Aorta (tissue), 5 donors: ENCODE results near the gene CLDN9. TPM values are rescaled to one million over a fixed set of nuclear protein-coding genes. Genes with fewer than 3 reads are reported as not detected.

Experiments
- ATAC-seq: fragments of 200-7000 bp; cut with Tn5 transposase; one replicate; pipeline ENCODE4 v1.9.1; 2022; ENCODE audit warnings: moderate library complexity; ENCODE audit not compliant: low FRiP score
- DNase-seq, 2 donors: peaks; one replicate each; pipeline ENCODE4 v3.0.0-alpha.2; 2020
- H3K27ac ChIP-seq, 2 donors: one replicate each; pipeline ENCODE4 v1.5.1; 2013; ENCODE audit warnings: low read length in 2 of 2, mild to moderate bottlenecking in 2 of 2, moderate library complexity in 2 of 2, control low read depth in 1 of 2, inconsistent platforms in 1 of 2, low read depth in 1 of 2
- H3K27me3 ChIP-seq, 2 donors: one replicate each; pipeline ENCODE4 v1.6.1; 2013; ENCODE audit warnings: control low read depth in 1 of 2, low read length in 1 of 2, mild to moderate bottlenecking in 1 of 2, moderate library complexity in 1 of 2; ENCODE audit not compliant: insufficient read depth in 2 of 2, control insufficient read depth in 1 of 2
- H3K36me3 ChIP-seq, 2 donors: one replicate each; pipeline ENCODE4 v1.6.1; 2013; ENCODE audit warnings: control low read depth in 1 of 2, low read length in 1 of 2, mild to moderate bottlenecking in 1 of 2; ENCODE audit not compliant: insufficient read depth in 2 of 2, control insufficient read depth in 1 of 2
- H3K4me1 ChIP-seq, 2 donors: one replicate each; pipeline ENCODE4 v1.6.1; 2013; ENCODE audit warnings: low read length in 2 of 2, control low read depth in 1 of 2, mild to moderate bottlenecking in 1 of 2, moderate library complexity in 1 of 2; ENCODE audit not compliant: insufficient read depth in 2 of 2, control insufficient read depth in 1 of 2
- H3K4me3 ChIP-seq, 2 donors: one replicate each; pipeline ENCODE4 v1.5.1; 2013; ENCODE audit warnings: low read length in 2 of 2, control low read depth in 1 of 2, mild to moderate bottlenecking in 1 of 2
- H3K9me3 ChIP-seq: one replicate; pipeline ENCODE4 v1.6.1; 2013; ENCODE audit warnings: mild to moderate bottlenecking, low read length; ENCODE audit not compliant: control insufficient read depth
- WGBS, 2 donors: extraction: QIAGEN DNeasy Blood & Tissue Kit; methylation state at CpG; one replicate each; pipeline ENCODE4 v1.1.7; 2013; 5-methylcytosine and 5-hydroxymethylcytosine counted together
- intact Hi-C, 2 donors: fragments of 100-400 bp; cut with DNase I; formaldehyde crosslinking; loops; one replicate each; pipeline versions ENCODE4 v1.14.2 to v1.15.0; 2022
- polyA plus RNA-seq, 2 donors: library from polyadenylated mRNA; stranded (reverse); fragments of 200-250 nt; gene quantifications; one replicate each; pipeline ENCODE4 v1.2.3, GENCODE V29; 2013
- total RNA-seq, 2 donors: library from RNA; stranded (reverse); fragmentation: NEBNext Ultra II Directional; extraction: Animal tissue kit (Norgen Biotek cat#: 25700); gene quantifications; one replicate each; pipeline ENCODE4 v1.2.1, GENCODE V29; 2021
- donor health status: healthy with polysubstance abuse.
- donor health status: Bipolar disorder and iron deficiency.
- donor health status: DM: no; HTN: no; CAD: no.
- donor health status: DM: no; HTN: no; CAD: no.
- donor health status: DM: yes; HTN: yes; CAD: no.

The CLDN9 gene
- total and polyA plus RNA-seq, 4 donors, result 0.18 to 0.20 TPM; not detected in 2

DNA sequence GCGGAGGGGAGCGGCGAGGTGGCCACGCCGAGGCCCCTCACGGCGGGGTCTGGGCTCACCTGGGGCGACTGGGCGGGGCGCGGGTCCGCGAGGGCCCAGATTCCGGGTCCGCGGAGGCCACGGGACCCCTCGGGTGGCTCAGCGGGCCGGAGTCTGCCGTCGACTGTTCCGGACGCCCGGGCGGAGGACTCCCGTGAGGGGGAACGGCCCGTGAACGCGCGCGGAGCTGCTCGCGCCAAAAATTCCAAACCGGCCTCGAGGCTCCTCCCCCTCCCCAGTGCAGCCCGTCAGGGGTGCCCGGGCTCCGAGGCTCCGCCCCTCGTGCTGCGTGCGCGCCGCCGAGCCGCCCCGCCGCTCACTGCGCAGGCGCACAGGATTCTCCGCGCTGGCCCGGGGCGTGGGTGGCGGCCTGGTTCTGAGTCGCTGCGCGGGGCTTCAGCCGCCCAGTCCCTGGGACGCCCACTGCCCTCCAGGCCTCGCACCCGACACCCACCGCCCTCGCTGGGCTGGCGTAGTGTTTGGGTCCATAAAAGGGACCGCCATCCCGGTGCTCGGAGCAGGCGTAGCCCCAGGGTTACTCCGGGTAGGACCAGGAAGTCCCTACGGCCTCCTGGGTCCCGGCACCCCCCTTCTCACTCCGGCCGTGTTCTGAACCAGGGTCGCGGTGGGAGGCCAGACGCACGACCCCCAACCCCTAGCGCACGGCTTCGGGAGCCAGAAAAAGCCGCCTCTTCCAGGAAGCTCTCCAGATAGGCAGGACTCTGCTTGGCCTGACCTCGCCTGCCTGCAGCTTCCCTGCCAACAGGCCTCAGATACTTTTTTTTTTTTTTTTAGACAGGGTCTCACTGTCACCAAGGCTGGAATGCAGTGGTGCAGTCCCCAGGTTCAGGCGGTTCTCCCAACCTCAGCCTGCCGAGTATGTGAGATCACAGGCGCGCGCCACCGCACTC lies 32.2 kb upstream of the CLDN9 start, which contains the start of gene PKMYT1:
Gene PKMYT1, minus strand, starts transcription at position 220 of the 950 bp plus-strand sequence. CDS start 789 bp downstream, outside the sequence.
- no peaks in the 10 kb centered on the region for H3K9me3 ChIP-seq
- H3K4me1 ChIP-seq, result no peaks in the 10 kb centered on the region
- H3K4me3 ChIP-seq, result peak within 1 kb of the TSS; percentile 34 to 42
- WGBS, 2 donors, result 5 to 10% methylated on average over 51 to 91 of the region's 91 CpGs
- peak within 1 kb of the TSS in 1 of 2 donors; percentile 34 for H3K27ac ChIP-seq
- ATAC-seq (peak; percentile 95), DNase-seq (peak; percentile 94 to 98)
- intact Hi-C loops, result no loop called here
- H3K27me3 ChIP-seq, result no peaks in the 10 kb centered on the region
- H3K36me3 ChIP-seq, result no peaks in the 10 kb centered on the region

DNA sequence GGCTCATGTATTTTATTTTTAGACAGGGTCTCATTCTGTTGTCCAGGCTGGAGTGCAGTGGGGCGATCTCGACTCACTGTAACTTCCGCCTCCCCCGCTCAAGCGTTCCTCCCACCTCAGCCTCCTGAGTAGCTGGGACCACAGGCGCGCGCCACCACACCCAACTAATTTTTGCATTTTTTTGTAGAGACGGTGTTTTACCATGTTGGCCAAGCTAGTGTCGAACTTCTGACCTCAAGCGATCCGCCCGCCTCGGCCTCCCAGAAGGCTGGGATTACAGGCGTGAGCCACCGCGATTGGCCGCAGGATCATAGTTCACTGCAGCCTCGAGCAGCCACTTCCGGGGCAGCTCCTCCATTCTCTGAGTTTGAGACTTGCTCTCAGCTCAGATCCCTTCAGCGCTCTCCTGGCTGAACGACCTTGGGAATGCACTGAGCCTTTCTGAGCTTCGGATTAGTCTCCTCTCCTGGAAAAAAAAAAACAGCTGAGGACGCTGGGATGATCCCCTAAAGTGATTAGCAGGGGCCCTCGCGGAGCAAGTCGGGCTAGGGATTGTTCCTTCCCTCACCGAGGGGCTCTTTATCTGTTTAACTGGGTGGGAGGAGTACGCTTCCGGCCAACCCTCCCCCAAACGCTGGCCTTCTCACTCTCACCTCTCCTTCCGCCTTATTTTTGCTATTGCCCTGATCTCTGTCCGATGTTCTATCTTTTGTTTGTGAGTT lies 31.4 kb upstream of the CLDN9 start:
- intact Hi-C loops, result no loop called here
- no peak overlapping the region for H3K4me3 ChIP-seq
- WGBS, 2 donors, result 53 to 55% methylated on average over 33 of the region's 33 CpGs
- H3K4me1 ChIP-seq, result no peaks in the 10 kb centered on the region
- no peak overlapping the region for H3K27ac ChIP-seq
- DNase-seq, result peak in 1 of 2 donors; percentile 50
- no peak for ATAC-seq
- H3K9me3 ChIP-seq, result no peaks in the 10 kb centered on the region
- no peaks in the 10 kb centered on the region for H3K27me3 ChIP-seq
- no peaks in the 10 kb centered on the region for H3K36me3 ChIP-seq

DNA sequence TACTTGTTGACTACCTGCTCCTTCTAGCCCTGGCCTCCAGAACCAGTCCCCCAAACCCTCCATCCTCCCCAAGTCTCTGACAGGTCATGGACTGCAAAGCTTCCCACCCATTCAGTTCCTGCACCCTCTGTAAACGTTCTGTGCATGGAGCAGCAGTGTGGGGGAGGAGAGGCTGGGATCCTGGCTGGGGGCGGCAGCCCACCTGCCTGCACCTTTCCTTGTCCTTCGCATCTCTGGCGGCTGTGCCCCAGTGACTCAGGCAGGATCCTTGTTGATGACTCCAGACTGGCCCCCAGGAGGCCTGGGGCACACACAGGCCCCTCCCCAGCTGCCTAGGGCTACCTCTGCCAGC lies 30.8 kb upstream of the CLDN9 start:
- 74 to 75% methylated on average over 4 of the region's 4 CpGs for WGBS, 2 donors
- no peak for DNase-seq
- no peaks in the 10 kb centered on the region for H3K9me3 ChIP-seq
- H3K4me1 ChIP-seq, result no peaks in the 10 kb centered on the region
- intact Hi-C loops, result no loop called here
- ATAC-seq, result no peak
- H3K27me3 ChIP-seq, result no peaks in the 10 kb centered on the region
- H3K36me3 ChIP-seq, result no peaks in the 10 kb centered on the region
- no peak overlapping the region for H3K27ac ChIP-seq
- no peak overlapping the region for H3K4me3 ChIP-seq

DNA sequence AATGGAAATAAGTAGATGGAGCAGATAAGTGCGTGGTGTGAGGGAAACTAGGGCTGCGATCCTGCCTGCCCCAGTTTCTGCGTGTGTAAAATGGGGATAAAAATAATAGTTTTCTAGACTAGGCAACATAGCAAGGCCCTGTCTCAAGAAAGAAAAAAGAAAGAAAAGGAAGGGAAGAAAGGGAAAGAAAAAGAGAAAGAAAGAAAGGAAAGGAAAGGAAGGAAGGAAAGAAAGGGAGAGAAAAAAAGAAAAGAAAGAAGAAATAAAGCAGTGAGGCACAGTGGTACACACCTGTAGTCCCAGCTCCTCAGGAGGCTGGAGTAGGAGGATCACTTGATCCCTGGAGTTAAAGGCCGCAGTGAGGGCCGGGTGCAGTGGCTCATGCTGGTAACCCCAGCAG lies 30.3 kb upstream of the CLDN9 start:
- DNase-seq, result no peak
- Histone ChIP-seq H3K27me3 (no peaks in the 10 kb centered on the region), H3K9me3 (no peaks in the 10 kb centered on the region), H3K27ac (no peak overlapping the region), H3K36me3 (no peaks in the 10 kb centered on the region), H3K4me1 (no peaks in the 10 kb centered on the region), H3K4me3 (no peak overlapping the region)
- WGBS, 2 donors, result 89 to 91% methylated on average over 5 of the region's 5 CpGs
- intact Hi-C loops, result no loop called here
- no peak for ATAC-seq

DNA sequence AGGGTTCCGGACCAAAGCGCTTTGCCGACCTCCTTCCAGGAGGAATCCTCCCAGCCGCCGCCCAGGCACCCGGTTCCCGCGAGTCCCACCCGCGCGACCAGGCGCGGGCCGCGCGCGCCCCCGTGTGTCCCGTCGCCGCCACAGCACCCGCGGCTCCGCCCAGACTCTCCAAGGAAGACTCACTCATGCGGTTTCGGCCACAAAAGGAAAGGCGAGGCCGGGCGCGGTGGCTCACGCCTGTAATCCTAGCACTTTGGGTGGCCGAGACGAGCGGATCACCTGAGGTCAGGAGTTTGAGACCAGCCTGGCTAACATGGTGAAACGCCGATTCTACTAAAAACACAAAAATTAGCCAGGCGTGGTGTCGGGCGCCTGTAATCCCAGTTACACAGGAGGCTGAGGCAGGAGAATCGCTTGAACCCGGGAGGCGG lies 29.0 kb upstream of the CLDN9 start:
- Histone ChIP-seq H3K27me3 (no peaks in the 10 kb centered on the region), H3K9me3 (no peaks in the 10 kb centered on the region), H3K36me3 (no peaks in the 10 kb centered on the region), H3K27ac (no peak overlapping the region), H3K4me3 (no peak overlapping the region), H3K4me1 (no peaks in the 10 kb centered on the region)
- intact Hi-C loops, result no loop called here
- DNase-seq, result peak; percentile 86 to 95
- ATAC-seq, result peak; percentile 73
- 9 to 10% methylated on average over 42 of the region's 42 CpGs for WGBS, 2 donors

DNA sequence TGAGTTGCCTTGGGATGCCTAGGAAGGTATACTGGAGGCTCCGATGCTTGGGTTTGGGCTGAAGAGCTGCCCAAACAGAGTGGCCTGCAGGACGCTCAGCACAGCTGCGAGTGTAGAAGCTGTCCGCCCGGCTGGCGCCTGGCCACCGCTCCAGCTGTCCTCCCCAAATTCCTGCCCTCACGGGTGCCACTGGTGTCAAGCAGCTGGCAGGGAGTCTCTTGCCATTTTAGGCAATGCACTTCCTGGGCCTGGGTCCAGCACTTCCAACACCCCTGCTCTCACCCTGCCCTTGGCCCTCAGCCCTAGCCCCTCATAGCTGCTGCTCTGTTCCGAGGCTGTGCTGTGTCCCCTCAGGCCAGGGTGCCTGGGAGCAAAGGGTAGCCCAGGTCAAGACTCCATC lies 27.3 kb upstream of the CLDN9 start:
- no peaks in the 10 kb centered on the region for H3K27me3 ChIP-seq
- intact Hi-C loops, result no loop called here
- H3K9me3 ChIP-seq, result no peaks in the 10 kb centered on the region
- DNase-seq (no peak), ATAC-seq (no peak)
- 27 to 31% methylated on average over 9 of the region's 9 CpGs for WGBS, 2 donors
- no peak overlapping the region for H3K27ac ChIP-seq
- H3K4me1 ChIP-seq, result no peaks in the 10 kb centered on the region
- H3K36me3 ChIP-seq, result no peaks in the 10 kb centered on the region
- no peak overlapping the region for H3K4me3 ChIP-seq

DNA sequence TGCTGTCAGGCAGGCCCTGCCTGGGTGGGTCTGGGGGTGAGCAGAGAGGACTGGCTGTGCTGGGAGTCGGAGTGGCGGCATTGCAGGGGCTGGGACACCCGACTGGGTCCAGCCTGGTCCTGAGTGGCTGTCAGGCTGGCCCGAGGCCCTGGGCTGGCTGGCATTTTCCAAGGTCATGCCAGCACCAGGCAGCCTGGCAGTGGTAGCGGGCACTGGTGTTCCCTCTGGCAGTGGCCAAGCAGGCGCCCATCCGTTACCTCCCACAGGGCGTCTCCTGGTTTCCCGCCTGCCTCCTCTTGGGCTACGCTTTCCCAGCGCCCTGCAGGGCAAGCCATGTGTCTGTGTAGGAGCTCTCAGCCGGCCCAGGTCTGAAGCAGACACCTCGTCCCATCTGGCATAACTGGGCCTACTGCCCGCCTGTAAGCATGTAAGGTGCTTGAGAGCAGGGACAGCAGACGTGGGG lies 26.8 kb upstream of the CLDN9 start:
- ATAC-seq, result no peak
- no peak for DNase-seq
- Histone ChIP-seq H3K4me3 (no peak overlapping the region), H3K27ac (no peak overlapping the region), H3K9me3 (no peaks in the 10 kb centered on the region), H3K27me3 (no peaks in the 10 kb centered on the region), H3K4me1 (no peaks in the 10 kb centered on the region), H3K36me3 (no peaks in the 10 kb centered on the region)
- intact Hi-C loops, result no loop called here
- WGBS, 2 donors, result 29 to 33% methylated on average over 15 of the region's 15 CpGs

DNA sequence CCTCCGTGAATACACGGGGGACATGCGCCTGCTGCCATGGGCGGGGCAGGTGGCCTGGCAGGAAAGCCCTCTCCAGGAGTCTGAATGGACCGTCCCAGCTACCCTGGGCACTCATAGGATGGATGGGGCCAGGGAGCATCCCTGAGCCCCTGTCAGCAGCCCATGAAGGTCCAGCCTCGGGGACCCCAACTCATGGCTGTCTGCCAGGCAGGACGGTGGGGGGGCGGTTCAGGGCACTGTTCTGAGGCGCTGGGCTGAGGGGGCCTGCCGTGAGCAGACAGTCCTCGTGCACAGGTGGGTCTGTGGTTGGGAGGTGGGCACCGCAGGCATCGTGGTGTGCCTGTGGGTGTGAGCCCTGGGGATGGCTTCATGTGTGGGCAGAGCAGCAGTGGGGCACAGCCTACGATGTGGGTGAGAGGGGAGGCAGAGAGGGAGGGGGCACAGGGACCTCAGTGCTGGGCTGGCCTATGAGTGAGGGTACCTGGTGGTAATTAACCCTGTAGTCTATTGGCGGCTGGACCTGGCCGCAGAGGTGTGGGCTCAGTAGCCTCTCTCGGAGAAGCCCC lies 26.0 kb upstream of the CLDN9 start:
- intact Hi-C loops, result no loop called here
- H3K9me3 ChIP-seq, result no peaks in the 10 kb centered on the region
- WGBS, 2 donors, result 82 to 85% methylated on average over 17 of the region's 17 CpGs
- ATAC-seq (no peak), DNase-seq (no peak)
- no peak overlapping the region for H3K4me3 ChIP-seq
- H3K27me3 ChIP-seq, result no peaks in the 10 kb centered on the region
- H3K27ac ChIP-seq, result no peak overlapping the region
- H3K36me3 ChIP-seq, result no peaks in the 10 kb centered on the region
- H3K4me1 ChIP-seq, result no peaks in the 10 kb centered on the region
